Stimulated activated CD8-positive, alpha-beta memory T cell treated with anti-CD3 and anti-CD28 coated beads, Interleukin-12 subunit alpha, Interleukin-12 subunit beta, amount 100 ng/mL, for 4 hours (primary cell): ENCODE results near the gene PAFAH1B2.
A peak's percentile ranks its signal among the peaks of the same experiment; 100 is the strongest.
"Not testable (repeated sequence)": the region's sequence is repeated elsewhere in the genome, so short reads cannot be mapped to it uniquely, and the experiment has no call there.

Experiments used
- DNase-seq: peaks from one replicate; pipeline ENCODE4 v3.0.0-alpha.2; 2020; ENCODE audit warnings: low read depth

PAFAH1B2 gene

GRCh38 chr11:117127171-117127901, 16.8 kb upstream of the PAFAH1B2 start:
- DNase-seq: no peak

- DNase-seq: no peak
Observed at GRCh38 chr11:117128289-117128688, 15.8 kb upstream of the PAFAH1B2 start.

GRCh38 chr11:117130396-117130795, 13.7 kb upstream of the PAFAH1B2 start:
- not testable (repeated sequence) for DNase-seq

GRCh38 chr11:117130879-117131278, 13.2 kb upstream of the PAFAH1B2 start:
- no peak for DNase-seq

GRCh38 chr11:117134431-117134830, 9.7 kb upstream of the PAFAH1B2 start:
- DNase-seq: no peak

- not testable (repeated sequence) for DNase-seq
Observed at GRCh38 chr11:117134979-117135378, 9.1 kb upstream of the PAFAH1B2 start.

GRCh38 chr11:117137223-117138086, 6.6 kb upstream of the PAFAH1B2 start:
- not testable (repeated sequence) for DNase-seq

- DNase-seq: peak; percentile 13
Observed at GRCh38 chr11:117143390-117143789, 697 bp upstream of the PAFAH1B2 start.

GRCh38 chr11:117144477-117145392, 648 bp downstream of the PAFAH1B2 start:
- DNase-seq: no peak

- no peak for DNase-seq
Observed at GRCh38 chr11:117145393-117145761, 1.3 kb downstream of the PAFAH1B2 start.

GRCh38 chr11:117146521-117146920, 2.4 kb downstream of the PAFAH1B2 start:
- DNase-seq: no peak

- DNase-seq: no peak
Observed at GRCh38 chr11:117152066-117152465, 8.0 kb downstream of the PAFAH1B2 start.

- no peak for DNase-seq
Observed at GRCh38 chr11:117154468-117154867, 10.4 kb downstream of the PAFAH1B2 start.

- DNase-seq: no peak
Observed at GRCh38 chr11:117157507-117157906, 13.4 kb downstream of the PAFAH1B2 start.

- no peak for DNase-seq
Observed at GRCh38 chr11:117159892-117160291, 15.8 kb downstream of the PAFAH1B2 start.

GRCh38 chr11:117160826-117161225, 16.7 kb downstream of the PAFAH1B2 start:
- no peak for DNase-seq

GRCh38 chr11:117166491-117166890, 22.4 kb downstream of the PAFAH1B2 start:
- DNase-seq: no peak

GRCh38 chr11:117169736-117170135, 25.6 kb downstream of the PAFAH1B2 start:
- no peak for DNase-seq

GRCh38 chr11:117170210-117170609, 26.1 kb downstream of the PAFAH1B2 start:
- DNase-seq: no peak

- DNase-seq: no peak
Observed at GRCh38 chr11:117171007-117171403, 26.9 kb downstream of the PAFAH1B2 start.

- no peak for DNase-seq
Observed at GRCh38 chr11:117171404-117172061, 27.4 kb downstream of the PAFAH1B2 start.
